Omental fat pad (tissue), 4 donors: ENCODE measurements around the gene RAB11A. TPM values are rescaled to one million over a fixed set of nuclear protein-coding genes. Genes with fewer than 3 reads are reported as not detected.

Source experiments
- ATAC-seq: fragments of 150-250 bp; one replicate; pipeline ENCODE4 v1.9.1; 2016; ENCODE audit warnings: mild to moderate bottlenecking, moderate library complexity; ENCODE audit not compliant: low FRiP score
- DNase-seq: peaks from one replicate; pipeline ENCODE4 v3.0.0-alpha.2; 2019; ENCODE audit warnings: low spot score
- total RNA-seq, 4 donors: library from RNA; depleted of rRNA; stranded (reverse); fragments of >200 nt; gene quantifications; one replicate each; pipeline ENCODE4 v1.1.0, GENCODE V29; 2016
- TF ChIP-seq, protein P1 (sequence below), 3 donors: fragments of 450-650 bp; IDR thresholded peaks; one replicate each; pipeline ENCODE4 v1.5.1; 2016 to 2017; ENCODE audit warnings: antibody characterized with exemption in 3 of 3, mild to moderate bottlenecking in 3 of 3, moderate library complexity in 2 of 3

Gene RAB11A
- total RNA-seq, 4 donors from 2014 or later = 142 to 191 (median 158) TPM

DNA sequence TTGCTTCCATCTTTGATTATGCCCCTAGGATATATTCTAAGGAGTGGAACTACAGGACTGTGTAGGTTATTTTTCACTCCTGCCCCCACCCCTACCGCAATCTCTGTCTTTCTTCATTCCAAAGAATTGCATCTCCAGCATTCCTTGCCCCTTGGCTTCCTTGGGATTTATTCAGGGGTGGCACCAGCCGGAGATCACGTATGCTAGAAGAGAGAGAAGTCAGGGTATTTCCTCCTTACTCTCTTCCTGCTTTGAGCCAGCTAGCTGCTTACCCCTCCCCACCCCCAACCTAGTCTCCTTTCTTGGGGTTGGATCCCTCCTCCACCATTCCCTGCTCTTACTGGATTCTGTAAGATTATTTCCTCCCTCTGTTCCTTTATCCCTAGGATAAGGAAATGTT, 42.2 kb upstream of the RAB11A start:
- DNase-seq (no peak), ATAC-seq (no peak)

DNA sequence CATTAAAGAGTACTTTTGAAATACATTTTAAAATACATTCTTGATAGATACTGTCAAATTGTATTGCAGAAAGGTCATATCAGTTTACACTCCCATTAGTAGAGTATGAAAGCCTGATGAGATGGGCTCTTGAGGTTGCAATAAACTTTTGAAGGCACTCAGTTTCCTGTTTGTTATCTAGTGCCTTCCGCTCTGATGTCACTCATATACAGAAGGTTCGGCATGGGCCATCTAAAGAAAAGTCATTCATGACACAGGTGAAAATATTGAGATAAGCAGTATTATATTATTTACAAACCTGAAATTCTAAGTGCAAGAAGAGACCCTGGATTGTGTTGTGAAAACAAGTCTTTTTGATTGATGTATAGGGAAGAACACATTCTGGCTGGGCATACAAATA, 40.7 kb upstream of the RAB11A start:
- no peak for ATAC-seq
- DNase-seq = no peak
- TF ChIP-seq, protein P1, sequence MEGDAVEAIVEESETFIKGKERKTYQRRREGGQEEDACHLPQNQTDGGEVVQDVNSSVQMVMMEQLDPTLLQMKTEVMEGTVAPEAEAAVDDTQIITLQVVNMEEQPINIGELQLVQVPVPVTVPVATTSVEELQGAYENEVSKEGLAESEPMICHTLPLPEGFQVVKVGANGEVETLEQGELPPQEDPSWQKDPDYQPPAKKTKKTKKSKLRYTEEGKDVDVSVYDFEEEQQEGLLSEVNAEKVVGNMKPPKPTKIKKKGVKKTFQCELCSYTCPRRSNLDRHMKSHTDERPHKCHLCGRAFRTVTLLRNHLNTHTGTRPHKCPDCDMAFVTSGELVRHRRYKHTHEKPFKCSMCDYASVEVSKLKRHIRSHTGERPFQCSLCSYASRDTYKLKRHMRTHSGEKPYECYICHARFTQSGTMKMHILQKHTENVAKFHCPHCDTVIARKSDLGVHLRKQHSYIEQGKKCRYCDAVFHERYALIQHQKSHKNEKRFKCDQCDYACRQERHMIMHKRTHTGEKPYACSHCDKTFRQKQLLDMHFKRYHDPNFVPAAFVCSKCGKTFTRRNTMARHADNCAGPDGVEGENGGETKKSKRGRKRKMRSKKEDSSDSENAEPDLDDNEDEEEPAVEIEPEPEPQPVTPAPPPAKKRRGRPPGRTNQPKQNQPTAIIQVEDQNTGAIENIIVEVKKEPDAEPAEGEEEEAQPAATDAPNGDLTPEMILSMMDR (IDR thresholded peaks at IDR 0.05) = no peak

More for the DNA sequence above, 42.2 kb upstream of the RAB11A start:
- TF ChIP-seq, protein P1 (IDR thresholded peaks at IDR 0.05) = no peak

DNA sequence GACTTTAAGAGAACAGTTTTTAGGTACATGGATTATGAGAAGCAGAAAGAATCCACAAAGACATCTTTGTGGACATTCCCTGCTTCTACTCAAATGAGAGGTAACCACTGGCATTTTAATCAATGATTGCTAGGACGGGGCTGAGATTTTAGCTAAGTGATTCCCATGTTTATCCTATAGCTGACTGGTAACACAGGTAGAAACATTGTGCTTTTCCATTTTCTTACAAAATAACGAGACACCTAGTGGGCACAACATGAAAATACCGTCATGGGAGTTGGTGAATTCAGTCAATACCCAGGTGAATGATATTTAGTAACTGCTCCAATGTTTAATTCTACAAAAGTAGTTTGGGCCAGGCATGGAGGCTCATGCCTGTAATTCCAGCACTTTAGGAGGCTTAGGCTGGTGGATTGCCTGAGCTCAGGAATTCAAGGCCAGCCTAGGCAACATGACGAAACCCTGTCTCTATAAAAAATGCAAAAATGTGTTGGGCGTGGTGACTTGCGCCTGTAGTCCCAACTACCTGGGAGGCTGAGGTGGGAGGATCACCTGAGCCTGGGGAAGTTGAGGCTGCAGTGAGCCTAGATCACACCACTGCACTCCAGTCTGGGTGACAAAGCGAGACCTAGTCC, 40.0 kb upstream of the RAB11A start:
- TF ChIP-seq, protein P1 (IDR thresholded peaks at IDR 0.05) = no peak
- ATAC-seq (no peak), DNase-seq (no peak)

DNA sequence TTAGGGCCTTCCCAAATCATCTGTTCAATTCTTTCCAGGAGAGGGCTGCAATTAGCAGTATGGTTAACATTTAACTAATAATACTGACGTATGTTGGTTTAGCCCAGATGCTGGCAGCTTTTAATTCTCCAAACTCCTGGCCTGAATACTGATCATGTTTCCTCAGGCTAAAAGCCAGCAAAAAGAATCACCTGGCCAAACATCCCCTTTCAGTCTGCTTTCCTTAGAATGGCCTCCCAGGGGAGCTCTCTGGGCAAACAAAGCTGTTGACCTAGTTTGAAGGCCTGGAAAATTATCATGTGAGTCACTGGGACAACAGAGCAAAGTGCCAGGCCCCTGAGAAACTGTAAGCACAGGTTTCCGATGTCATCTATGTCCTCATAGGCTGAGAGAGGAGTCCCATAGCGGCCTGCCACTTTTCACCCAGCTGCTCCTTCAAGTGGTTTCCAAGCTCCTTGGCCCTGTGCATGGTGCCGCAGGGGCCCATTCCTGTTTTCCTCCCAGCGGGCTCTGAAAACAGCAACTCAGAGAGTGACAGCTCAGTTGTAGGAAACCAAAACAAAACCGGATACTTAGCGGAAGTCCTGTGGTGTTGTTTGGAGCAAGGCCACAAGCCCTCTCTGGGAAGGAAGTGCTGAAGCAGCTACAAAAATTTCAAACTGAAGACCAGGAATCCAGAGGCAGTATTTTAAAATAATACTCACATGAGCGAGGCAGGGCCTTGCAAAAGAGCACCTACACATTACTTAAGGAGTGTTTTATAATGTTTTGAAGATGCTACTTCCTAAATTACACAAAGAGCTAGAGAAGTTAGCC, 36.5 kb upstream of the RAB11A start:
- ATAC-seq (peak; percentile 69), DNase-seq (peak; percentile 29)
- TF ChIP-seq, protein P1 (IDR thresholded peaks at IDR 0.05) = no peak

GRCh38 chr15:65833501-65834205, 35.6 kb upstream of the RAB11A start:
- TF ChIP-seq, protein P1 (IDR thresholded peaks at IDR 0.05) = no peak
- no peak for ATAC-seq
- no peak for DNase-seq

DNA sequence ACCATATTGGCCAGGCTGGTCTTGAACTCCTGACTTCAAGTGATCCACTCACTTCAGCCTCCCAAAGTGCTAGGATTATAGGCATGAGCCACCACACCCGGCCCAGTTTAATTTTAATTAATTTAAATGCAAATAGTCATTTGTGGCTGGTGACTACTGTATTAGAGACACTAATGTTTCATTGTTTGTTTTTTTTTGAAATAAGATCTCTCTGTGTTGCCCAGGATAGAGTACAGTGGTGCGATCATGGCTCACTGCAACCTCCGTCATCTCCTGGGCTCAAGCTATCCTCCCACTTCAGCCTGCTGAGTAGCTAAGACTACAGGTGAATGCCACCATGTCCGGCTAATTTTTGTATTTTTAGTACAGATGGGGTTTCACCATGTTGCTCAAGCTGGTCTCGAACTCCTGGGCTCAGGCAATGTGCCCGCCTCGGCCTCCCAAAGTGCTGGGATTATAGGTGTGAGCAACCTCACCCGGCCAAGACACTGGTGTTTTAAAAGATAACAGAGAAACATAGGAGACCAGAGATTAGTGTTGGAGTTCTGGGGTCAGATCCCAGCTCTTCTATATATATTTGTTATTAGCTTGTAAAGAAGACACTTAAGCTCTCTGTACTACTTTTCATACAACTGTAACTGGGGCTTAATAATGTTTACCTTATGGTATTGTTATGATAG, 34.5 kb upstream of the RAB11A start:
- DNase-seq (no peak), ATAC-seq (no peak)
- TF ChIP-seq, protein P1 (IDR thresholded peaks at IDR 0.05) = no peak
